GM18499 (cell line): ENCODE data around the gene FAM53B.
A peak's percentile ranks its signal among the peaks of the same experiment; 100 is the strongest.

Experiments
- ATAC-seq: cut with Tn5 transposase; IDR thresholded peaks from one replicate; pipeline ENCODE4 v1.9.1; 2021; ENCODE audit warnings: moderate number of reproducible peaks; ENCODE audit not compliant: insufficient read depth, unreplicated experiment

The FAM53B gene

DNA sequence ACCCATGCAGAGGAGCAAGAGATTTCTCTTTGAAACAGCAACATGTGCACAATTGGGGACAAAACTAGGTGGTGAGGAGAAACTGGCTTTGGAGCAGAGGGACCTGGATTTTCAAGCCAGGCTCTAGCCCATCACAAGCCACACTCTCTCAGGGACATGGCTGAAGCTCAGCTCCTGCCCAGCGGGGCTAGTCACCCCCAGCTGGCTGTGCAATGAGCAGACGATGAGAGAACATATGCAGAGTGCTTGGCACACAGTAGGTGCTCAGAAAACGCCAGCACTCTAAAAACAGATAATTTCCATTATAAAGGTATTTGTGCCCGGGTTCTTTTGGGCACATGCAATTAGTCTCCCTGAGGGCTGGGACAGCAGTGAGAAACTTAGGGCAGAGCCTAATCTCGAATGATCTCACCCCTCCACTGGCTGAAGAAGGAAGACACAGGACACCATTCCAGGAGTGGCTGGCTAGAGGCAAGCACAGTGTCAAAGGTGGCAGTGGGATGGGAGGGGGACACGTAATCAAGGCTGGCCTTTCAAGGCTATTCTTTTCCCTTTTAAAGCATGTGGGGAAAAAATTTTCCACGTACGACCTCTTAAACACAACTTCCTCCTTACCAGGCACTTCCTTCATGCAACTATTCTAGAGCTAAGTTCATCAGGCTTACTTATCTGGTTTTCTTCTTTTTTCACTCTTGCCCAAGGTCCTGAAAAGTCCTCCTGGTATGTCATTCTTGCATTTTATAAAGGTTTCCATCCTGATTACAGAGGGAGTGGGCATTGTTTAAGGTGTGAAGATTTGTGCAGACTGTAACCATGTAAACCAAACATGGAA is 15.1 kb downstream of the FAM53B start:
- no peak for ATAC-seq

DNA sequence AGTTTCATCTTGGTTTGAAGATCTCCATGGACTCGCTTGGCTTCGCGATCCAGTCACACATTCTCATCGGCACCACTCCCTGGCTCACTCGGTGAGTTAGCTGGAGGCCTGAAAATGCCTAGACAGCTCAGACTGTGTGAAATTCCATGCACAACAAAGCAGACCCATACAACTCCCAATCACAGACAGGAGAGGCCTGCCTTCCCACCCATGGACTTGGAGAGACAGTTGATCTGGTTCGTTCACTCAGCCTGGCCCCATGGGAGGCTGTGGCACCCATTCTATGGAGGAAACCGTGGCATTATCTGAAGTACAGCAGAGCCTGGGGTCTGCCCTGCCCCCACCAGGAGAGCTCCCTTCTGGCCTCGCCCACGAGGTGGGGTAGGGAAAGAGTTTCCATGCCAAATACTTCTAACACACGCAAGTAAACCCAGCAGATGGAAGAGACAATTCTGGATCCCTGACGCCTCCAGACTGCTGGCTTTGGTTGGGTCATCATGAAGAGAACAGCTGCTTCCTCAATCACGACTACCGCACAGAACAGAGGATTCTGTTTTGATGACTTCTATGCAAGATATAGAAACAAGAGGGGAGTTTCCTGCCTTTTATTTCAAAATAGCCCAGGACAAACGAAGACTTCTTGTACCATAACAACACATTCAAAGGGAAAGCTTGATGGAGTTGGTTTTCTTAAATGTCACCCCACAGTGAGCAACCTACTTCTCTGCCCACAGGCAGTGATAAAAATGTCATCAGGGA is 15.9 kb downstream of the FAM53B start:
- no peak for ATAC-seq

DNA sequence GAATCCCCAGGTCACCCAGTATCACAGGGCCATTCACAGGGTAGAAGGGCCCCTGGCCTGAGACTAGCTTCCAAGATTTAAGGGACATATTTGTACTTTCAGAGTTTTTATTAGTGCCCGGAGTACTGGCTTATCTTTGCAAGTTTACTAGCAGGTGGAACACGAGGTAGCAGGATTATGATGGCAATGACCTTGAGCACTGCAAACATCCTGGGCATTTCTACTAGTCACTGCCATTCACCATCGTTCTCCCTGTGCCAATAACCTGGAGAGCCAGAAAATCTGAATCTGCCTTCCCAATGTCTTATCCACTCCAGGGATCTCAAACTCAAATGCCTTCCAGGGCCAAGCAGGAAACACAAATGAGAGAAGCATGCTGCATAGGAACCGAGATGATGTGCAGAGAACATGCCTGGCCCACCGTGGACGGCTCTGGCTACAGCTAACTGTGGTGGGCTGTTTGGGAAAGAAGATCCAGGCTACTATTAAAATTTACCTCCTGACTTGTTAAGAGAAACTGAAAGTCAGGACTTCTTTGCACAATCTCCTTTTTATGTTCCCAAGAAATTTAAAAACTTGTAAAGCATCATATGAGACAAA is 16.7 kb downstream of the FAM53B start:
- no peak for ATAC-seq

DNA sequence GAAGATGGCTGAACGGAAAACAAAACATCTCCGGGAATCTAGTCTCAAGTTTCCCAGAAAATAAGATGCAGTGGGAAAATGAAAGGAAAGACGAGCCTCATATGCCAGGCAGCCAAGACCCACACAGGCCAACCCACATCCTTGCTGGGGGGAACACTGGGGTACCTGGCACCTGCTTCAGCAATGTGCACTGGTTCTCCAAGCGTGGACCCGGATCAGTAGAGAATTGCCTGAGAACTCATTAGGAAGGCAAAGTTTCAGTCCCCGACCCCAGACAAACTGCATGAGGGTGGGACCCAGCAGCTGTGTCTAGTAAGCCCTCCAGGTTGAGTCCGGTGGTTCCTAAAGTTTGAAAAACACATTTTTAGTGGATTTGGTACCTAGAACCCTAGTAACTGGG is 18.4 kb downstream of the FAM53B start:
- ATAC-seq, result no peak

DNA sequence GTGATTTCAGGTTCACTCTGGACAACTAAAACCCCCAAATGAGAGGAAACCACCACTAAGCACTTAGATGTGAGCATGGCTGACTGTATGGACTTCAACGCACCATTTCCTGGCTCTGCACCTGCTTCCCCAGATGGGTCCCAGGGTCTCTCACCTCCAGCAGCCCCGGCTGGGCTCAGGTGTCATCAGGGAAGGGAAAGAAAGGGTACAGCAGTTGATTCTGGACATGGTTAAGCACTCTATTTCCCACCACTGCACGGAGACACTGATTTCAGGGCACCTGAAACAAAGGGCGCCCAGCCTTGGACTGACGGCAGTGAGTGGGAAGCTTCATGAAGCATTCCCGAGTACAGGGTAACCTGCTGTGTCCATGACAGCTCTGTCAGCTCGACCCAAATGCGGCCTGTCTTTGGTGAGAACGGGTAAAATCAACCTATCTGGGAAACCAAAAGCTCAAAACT is 19.0 kb downstream of the FAM53B start:
- ATAC-seq, result no peak

DNA sequence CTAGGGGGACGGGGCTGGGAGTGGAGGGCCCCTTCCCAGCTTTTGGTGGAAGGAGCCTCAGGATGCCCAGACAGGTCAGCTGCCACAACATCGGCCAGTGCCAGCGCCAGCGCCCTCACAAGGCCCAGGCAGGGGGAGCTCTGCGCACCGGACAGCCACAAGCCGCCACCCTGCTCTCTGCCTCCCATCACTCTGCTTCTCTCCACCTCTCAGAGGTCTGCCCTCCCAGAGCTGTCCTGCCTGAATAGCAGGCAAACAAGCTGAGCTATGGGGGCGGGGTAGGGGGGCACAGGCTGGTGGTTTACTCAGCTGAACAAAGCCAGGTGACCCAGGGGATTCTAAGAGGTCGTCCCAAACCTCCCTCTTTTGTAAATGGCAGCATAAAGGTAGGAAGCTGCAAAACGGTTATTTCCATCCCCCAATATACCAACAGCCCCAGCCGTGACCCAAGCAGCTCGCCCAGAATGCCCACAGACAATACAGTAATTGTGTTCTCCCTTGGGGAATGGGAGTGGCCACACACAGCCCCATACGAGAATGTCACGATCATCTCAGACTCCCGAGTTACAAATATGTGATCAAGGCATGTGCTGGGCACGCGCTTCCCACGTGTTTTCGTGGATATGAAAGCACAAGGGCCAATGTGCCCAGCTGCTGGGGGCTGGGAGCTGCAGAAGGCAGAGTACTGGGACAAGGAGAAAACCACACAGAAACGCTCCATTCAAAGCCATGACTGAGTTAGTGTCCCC is 19.7 kb downstream of the FAM53B start:
- ATAC-seq, result no peak

DNA sequence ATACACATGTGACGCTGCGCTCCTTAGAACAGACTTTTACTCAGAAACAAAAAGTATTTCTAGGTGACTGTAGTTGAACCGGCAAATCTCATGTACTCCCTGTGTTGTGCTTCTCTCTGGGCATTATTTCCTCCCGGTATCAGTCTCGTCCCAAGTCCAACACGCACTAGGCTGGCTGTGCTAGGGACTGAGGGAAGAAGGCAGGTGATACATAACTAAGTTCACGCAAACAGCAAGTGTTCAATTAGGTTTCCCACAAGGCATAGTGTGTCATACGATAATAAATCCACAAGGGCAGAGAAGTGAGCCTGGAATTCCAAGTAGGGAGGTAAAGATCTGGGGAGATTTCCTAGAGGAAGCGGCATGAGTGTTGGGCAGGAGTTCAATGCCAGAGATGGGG is 20.4 kb downstream of the FAM53B start:
- ATAC-seq, result no peak

DNA sequence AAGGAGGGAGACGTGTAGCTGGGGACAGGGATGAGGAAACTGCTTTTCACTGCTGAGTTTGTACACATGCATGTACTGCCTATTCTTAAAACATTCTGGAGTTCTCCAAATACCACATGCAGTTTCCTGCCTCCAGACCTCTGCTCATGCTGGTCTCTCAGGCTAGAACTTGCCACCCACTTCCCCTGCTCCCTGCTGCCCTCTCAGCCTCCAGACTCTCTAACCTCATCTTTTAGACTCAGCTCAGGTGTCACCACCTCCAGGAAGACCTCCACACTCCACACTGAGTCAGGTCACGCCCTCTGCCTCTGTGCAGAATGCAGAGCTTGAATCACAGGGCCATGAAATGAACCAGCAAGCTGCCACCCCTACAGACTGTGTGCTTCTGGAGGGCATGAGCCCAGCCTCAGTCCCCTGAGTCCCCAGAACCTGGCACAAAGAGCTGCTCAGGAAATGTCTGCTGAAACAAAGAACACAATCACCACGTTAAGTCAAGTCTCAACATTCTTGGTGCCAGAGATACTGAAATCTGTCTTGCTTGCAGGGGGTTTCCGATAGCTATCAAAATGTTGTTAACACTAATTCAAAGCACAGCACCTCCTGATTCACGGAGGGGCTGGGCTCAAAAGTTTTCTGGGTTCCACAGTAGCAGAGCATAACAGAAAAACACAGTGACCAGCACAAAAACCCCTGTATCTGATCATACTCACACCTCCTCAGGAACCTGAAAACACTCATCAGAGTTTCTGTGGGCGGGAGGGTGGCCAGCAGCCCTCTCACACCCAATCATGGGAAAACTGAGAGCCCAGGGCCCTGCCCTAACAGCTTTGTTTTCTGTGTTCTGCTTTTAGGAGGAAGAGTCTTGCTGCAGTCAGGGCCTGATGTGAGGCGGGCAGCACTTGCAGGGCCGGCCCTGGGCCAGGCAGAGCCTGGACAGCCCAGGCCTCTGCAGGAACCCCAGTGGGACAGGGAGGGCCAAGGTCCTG is 21.1 kb downstream of the FAM53B start:
- peak; percentile 44 for ATAC-seq

DNA sequence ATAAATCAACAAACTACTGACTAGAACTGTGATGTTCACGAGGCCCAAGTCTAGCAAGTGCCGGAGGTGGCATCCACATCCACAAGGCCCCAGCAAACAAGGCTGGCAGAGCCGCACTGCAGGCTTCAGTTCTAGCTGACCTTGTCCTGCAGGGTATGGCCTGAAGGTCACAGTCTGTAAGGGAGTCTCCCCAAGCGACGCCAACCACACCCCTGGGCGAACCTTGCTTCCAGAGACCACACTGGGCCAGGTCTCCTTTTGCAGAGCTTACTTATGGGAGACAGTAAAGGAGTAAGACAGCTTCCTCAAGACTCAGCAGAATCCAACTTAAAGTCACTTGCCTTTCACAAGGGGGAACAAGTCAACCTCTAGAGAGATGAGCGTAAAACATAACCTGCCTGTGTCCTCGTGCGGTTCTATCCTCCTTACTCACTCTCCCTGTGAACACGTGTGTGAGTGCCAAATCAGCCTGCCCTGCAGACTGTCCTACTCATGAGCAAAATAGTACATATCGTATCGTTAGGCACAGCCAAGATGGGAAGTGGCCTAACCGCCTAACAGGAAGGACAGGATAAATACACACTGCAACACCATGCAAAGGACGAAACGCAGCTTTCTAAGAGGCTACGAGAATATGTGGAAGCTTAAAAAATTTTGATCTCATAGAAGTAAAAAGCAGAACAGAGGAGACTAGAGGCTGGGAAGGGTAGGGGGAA is 22.7 kb downstream of the FAM53B start:
- no peak for ATAC-seq

DNA sequence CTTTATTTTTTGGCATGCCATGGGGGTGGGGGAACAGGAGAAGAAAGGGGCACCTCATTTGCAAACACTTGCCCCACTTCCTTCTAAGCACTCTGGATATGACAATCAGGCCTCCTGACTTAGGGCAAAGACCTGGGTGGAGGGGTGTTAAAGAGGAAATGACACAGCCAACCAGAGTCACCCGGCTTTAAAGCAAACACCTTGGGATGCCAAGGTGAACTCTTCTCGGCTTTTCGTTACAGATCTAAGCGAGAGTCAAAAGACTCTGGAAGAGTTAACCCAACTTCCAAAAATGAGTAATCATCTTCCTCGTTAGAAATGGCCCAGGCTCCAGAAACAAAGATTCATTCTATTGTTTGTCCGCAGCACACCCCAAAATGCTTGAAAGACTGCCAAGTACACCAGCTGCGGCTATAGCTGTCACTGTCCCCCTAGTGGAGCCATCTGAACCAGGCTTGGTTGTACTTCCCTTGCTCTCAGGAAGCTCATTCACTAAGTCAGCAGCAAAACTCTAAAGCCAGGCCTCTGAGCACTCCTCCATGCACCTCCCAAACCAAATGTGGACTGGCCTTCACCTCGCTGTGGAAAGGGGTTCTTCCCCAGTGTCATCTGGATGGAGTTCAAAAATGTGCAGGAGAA is 24.8 kb downstream of the FAM53B start:
- ATAC-seq, result no peak

DNA sequence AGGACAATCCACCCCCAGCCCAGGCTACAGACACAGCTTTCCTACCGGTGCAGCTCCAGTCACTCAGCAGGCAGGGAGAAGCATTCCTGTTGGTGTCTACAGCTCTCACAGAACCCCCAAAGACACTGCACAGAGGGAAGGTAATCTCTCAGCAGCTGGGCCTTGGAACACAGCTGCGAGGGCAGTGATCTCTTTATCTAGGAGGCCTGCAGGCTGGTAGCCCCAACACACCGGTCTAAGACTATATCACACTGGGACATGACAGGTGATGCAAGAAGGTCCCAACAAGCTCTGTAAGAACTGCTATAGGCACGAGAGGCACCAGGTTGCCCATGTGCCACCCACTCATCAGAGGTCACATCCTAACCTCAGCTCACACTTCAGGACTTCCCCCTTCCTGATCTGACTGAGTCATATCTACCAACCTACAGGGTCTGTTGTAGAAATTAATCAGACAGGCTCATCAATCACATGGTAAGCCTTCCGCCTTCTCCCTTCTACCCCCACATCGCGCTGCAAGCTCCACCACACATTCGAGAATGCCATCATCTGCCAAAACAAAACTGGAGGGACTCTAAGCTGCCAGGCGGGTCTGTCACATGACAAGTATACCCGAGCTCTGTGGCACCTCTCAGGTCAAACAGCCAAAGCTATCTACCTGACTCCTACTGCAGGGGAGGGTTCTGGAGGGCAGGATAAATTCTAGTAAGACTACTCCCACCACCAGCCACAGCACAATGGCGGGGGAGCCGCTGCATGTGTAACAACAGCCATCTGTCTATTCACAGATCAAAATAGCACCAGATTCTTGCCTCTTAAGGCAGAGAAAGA is 26.1 kb downstream of the FAM53B start:
- no peak for ATAC-seq

DNA sequence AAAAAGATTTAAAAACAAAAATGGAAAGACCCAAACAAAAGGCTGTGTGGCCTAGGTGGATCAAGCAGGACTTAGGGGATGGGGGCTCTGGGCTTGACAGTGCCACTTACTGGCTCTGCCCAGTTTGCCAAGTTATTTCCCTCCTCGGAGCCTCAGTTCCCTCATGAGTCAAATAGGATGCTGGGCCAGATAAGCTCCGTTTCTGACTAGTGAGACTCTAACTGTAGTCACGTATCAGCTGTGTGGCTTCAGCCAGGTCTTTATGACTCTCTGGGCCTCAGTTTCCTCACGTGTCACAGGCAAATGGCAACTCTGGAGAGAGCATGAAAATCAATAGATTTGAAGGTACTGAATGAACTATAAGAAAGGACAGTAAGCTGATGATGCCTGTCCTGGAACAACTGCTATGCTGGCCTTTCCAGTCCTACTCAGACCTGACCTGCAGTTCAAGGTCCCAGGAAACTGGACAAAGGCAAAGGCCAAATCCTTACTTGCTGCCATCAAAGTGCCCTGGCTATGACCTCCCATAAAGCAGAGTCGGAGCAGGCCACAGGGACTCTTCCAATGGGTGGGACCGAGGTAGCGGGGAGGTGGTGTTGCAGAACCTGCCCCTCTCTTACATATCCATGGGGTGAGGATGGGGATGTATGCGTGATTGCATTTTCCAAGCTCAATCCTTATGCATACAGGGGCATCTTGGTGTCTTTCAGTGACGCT is 27.0 kb downstream of the FAM53B start:
- no peak for ATAC-seq

DNA sequence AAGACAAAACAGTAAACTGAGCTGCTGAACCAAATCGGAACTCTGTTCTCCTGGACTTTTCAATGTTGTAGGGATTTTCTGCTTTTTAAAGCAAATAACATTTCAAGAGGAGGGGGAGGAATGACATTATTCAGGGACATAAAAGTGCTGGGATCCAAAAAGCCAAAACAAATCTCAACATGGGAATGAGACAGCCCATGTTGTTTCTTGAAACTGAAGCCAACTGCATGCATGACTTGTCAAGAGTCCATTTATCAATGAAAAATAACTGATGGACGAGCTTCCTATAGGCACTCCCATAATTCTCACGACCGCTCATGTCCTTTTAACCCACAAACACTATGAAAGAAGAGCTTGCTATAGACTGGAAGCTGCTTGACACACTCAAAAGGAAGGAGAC is 27.8 kb downstream of the FAM53B start:
- no peak for ATAC-seq

DNA sequence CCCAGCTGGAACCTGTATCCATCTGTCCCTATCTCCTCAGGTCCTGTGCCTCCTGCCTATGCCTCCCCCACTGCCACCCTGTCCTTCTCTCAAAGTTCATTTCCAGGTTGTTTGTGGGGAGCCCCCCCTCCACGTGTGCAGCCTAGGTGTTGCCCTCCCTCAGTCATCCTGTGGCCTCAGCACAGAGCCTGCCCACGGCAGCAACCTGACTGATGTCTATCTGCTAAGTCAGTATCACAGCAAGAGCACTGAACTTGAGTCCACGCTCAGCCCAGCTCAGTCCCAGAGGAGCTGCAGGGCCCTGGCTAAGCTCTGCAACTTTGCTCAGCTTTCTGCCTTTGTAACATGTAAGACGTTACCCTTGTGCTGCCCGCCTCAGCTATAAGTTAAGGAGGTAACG is 28.7 kb downstream of the FAM53B start:
- ATAC-seq, result no peak

DNA sequence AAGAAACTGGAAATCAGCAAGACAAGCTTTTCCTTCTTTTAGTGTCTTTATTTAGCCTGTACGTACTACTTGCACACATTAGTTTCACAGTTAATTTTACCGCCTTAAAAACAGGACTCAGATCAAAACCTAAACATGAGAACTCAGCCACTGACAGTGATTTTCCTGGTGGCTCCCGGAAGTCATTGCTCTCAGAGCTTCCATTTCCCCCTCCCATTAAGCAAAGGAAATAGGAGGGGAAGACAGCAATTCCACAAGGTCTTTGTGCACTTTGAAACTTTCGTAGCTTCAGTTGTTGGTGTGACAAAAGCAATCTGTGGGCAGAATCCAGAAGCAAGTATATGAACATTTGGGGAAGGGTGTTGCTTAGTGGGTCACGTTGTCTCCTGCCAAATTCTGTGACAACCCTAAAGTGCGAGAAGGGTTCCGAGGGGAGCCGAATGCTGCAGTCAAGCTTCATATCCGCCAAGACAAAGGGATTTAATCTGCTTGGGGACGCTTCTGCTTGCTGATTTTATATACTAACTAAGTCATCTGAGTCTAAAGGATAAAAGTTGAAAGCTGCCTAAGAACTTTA is 30.4 kb downstream of the FAM53B start:
- no peak for ATAC-seq

DNA sequence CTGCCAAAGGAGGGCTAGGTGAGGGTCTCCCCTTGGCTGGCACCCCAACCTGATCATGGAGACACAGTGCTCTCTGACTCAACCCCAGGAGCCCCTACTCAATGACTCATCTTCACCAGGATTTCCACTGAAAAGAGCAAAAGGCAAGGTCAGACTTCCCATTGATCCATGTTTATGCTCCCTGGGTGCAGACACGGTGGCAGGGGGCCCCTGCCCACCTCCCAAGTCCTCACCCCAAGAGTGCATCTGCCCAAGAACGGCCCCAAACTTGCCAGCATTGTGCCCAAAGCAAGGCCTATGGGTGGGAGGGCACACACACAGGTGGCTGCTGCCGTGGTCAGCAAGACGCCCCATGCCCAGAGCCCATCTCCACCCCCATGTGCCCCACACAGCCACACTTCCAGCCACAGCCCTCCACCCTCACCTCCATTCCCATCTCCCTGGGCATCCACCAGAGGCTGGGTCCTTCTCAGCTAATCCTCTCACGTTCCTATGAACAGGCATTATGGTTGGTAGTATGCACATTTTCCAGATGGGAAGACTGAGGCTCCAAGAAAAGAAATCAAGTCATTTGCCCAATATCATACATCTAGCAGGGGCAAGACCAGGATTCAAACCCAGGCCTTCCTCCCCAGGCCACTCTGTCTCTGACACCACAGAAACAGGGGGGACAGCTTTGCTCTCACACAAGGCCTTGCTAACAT is 31.3 kb downstream of the FAM53B start:
- no peak for ATAC-seq
